Spinal cord (tissue), 10 donors: ENCODE data around the gene CSKMT. TPM values are rescaled to one million over a fixed set of nuclear protein-coding genes. Genes with fewer than 3 reads are reported as not detected.
A peak's percentile ranks its signal among the peaks of the same experiment; 100 is the strongest.
"Not testable (repeated sequence)": the region's sequence is repeated elsewhere in the genome, so short reads cannot be mapped to it uniquely, and the experiment has no call there.

ENCODE experiments used
- DNase-seq, 6 donors: peaks; one replicate each; pipeline versions ENCODE4 v3.0.0 to v3.0.0-alpha.2; 2013 to 2015; ENCODE audit warnings: low spot score in 6 of 6, low read depth in 4 of 6
- H3K27ac ChIP-seq: one replicate; pipeline ENCODE4 v1.5.1; 2013; ENCODE audit warnings: low read depth, low read length, control low read depth
- H3K27me3 ChIP-seq: one replicate; pipeline ENCODE4 v1.6.1; 2013; ENCODE audit warnings: low read length; ENCODE audit not compliant: control insufficient read depth, insufficient read depth
- H3K36me3 ChIP-seq: one replicate; pipeline ENCODE4 v1.6.1; 2013; ENCODE audit warnings: low read length; ENCODE audit not compliant: control insufficient read depth, insufficient read depth
- H3K4me1 ChIP-seq: one replicate; pipeline ENCODE4 v1.6.1; 2013; ENCODE audit warnings: low read length; ENCODE audit not compliant: control insufficient read depth, insufficient read depth
- H3K4me3 ChIP-seq: one replicate; pipeline ENCODE4 v1.5.1; 2013; ENCODE audit warnings: low read depth, low read length, control low read depth
- H3K9me3 ChIP-seq: one replicate; pipeline ENCODE4 v1.6.1; 2013; ENCODE audit warnings: low read length; ENCODE audit not compliant: control insufficient read depth, insufficient read depth
- WGBS: methylation state at CpG from one replicate; pipeline ENCODE4 v1.1.5; 2013; ENCODE audit warnings: missing lambda C conversion rate; ENCODE audit not compliant: insufficient coverage; 5-methylcytosine and 5-hydroxymethylcytosine counted together
- polyA plus RNA-seq, 2 donors: library from polyadenylated mRNA; unstranded; fragments of 120-200 nt; gene quantifications; one replicate each; pipeline ENCODE4 v1.2.1, GENCODE V29; 2013; ENCODE audit not compliant: insufficient read length in 2 of 2
- total RNA-seq, 2 donors: library from RNA; depleted of rRNA in 1 of 2; stranded (reverse); fragments of 120-200 nt in 1 of 2; fragments of >200 nt in 1 of 2; gene quantifications; one replicate each; pipeline versions ENCODE4 v1.2.3 to v1.2.4, GENCODE V29; 2013 to 2014
- donor health status: healthy.

CSKMT gene
- total and polyA plus RNA-seq, 4 donors: 6.0 to 13.7 (median 8.9) TPM

DNA sequence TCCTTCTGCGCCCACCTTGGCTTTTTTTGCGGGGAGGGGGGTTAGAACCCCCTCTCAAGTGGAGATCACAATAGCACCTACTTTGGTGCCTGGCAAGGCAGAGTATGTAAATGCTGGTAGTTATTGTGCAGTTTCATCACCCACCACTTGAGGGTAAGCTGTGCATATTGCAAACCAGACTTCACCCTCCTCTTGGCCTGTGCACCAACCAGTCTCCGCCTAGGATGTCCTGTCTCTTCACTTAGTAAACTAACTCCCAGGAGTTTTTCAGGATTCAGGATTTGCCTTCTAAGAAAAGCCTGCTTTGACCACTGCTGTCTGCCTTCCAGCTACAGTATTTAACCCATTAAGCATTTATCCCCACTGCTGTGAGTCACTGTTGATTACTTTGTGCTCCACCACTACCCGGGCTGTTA lies 15.7 kb downstream of the CSKMT start:
- Histone ChIP-seq H3K36me3 (peaks cover 12% of the 10 kb centered on the region), H3K27me3 (no peaks in the 10 kb centered on the region), H3K9me3 (no peaks in the 10 kb centered on the region), H3K27ac (no peak overlapping the region), H3K4me1 (peaks cover 20% of the 10 kb centered on the region), H3K4me3 (no peak overlapping the region)
- peak in 2 of 6 donors; percentile 19 to 49 for DNase-seq
- 22% methylated on average over 1 of the region's 4 CpGs for WGBS

- Histone ChIP-seq H3K27ac (no peak overlapping the region), H3K4me1 (peaks cover 18% of the 10 kb centered on the region), H3K27me3 (peaks cover 2% of the 10 kb centered on the region), H3K4me3 (no peak overlapping the region), H3K9me3 (no peaks in the 10 kb centered on the region), H3K36me3 (no peaks in the 10 kb centered on the region)
- DNase-seq: no peak
- WGBS: 94% methylated on average over 4 of the region's 7 CpGs
These were observed 17.4 kb downstream of the CSKMT start for GRCh38 chr11:62682518-62682917.

- Histone ChIP-seq H3K36me3 (peaks cover 42% of the 10 kb centered on the region), H3K4me3 (peak overlapping the region; percentile 12), H3K27me3 (peaks cover 11% of the 10 kb centered on the region), H3K4me1 (peaks cover 10% of the 10 kb centered on the region), H3K27ac (no peak overlapping the region), H3K9me3 (no peaks in the 10 kb centered on the region)
- DNase-seq: no peak
- 18% methylated on average over 74 of the region's 74 CpGs for WGBS
These were observed 22.6 kb downstream of the CSKMT start for GRCh38 chr11:62687508-62688396.

- Histone ChIP-seq H3K27ac (peak overlapping the region; percentile 50), H3K27me3 (peaks cover 11% of the 10 kb centered on the region), H3K4me3 (peak overlapping the region; percentile 12), H3K36me3 (peaks cover 49% of the 10 kb centered on the region), H3K4me1 (peaks cover 10% of the 10 kb centered on the region), H3K9me3 (no peaks in the 10 kb centered on the region)
- WGBS: no CpG with 5 or more reads among the region's 1 CpG
- DNase-seq: no peak
These were observed 23.4 kb downstream of the CSKMT start for GRCh38 chr11:62688491-62688890.

GRCh38 chr11:62689421-62690183 lies 24.5 kb downstream of the CSKMT start, which contains the start of gene LRRN4CL:
Gene LRRN4CL (minus strand): TSS chr11:62689530. CDS start chr11:62688508, 1,022 bp downstream.
- Histone ChIP-seq H3K27ac (peak within 1 kb of the TSS; percentile 50), H3K9me3 (no peaks in the 10 kb centered on the region), H3K4me1 (peaks cover 10% of the 10 kb centered on the region), H3K36me3 (peaks cover 57% of the 10 kb centered on the region), H3K27me3 (peaks cover 11% of the 10 kb centered on the region), H3K4me3 (peak within 1 kb of the TSS; percentile 12)
- peak in 1 of 6 donors; percentile 47 for DNase-seq
- WGBS: 62% methylated on average over 6 of the region's 11 CpGs

GRCh38 chr11:62693624-62694023 lies 28.5 kb downstream of the CSKMT start:
- H3K4me3 ChIP-seq, H3K4me1 ChIP-seq, H3K9me3 ChIP-seq, H3K27ac ChIP-seq, DNase-seq, H3K27me3 ChIP-seq: not testable (repeated sequence)
- no CpG with 5 or more reads among the region's 4 CpGs for WGBS
- peaks cover 68% of the 10 kb centered on the region for H3K36me3 ChIP-seq

- 52% methylated on average over 12 of the region's 14 CpGs for WGBS
- Histone ChIP-seq H3K9me3 (no peaks in the 10 kb centered on the region), H3K36me3 (peaks cover 64% of the 10 kb centered on the region), H3K27ac (no peak overlapping the region), H3K4me3 (no peak overlapping the region), H3K4me1 (peaks cover 7% of the 10 kb centered on the region), H3K27me3 (no peaks in the 10 kb centered on the region)
- peak in 4 of 6 donors; percentile 47 to 89 (median 72) for DNase-seq
These were observed 29.5 kb downstream of the CSKMT start for GRCh38 chr11:62694455-62695167.

GRCh38 chr11:62702246-62702645 lies 37.1 kb downstream of the CSKMT start:
- no peak for DNase-seq
- no peak overlapping the region for H3K27ac ChIP-seq
- WGBS: 94% methylated on average over 3 of the region's 11 CpGs
- H3K36me3 ChIP-seq: peaks cover 58% of the 10 kb centered on the region
- no peaks in the 10 kb centered on the region for H3K9me3 ChIP-seq
- H3K27me3 ChIP-seq: no peaks in the 10 kb centered on the region
- no peak overlapping the region for H3K4me3 ChIP-seq
- peaks cover 18% of the 10 kb centered on the region for H3K4me1 ChIP-seq

DNA sequence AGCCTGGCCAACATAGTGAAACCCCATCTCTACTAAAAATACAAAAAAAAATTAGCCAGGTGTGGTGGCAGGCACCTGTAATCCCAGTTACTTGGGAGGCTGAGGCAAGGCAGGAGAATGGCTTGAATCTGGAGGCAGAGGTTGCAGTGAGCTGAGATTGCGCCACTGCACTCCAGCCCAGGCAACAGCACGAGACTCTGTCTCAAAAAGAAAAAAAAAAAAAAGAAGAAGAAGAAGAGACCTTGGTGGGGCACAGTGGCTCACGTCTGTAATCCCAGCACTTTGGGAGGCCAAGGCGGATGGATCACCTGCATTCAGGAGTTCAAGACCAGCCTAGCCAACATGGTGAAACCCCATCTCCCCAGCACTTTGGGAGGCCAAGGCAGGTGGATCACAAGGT lies 38.8 kb downstream of the CSKMT start:
- not testable (repeated sequence) for H3K27ac ChIP-seq, H3K9me3 ChIP-seq, H3K4me3 ChIP-seq, DNase-seq, H3K27me3 ChIP-seq
- Histone ChIP-seq H3K4me1 (peaks cover 33% of the 10 kb centered on the region), H3K36me3 (peaks cover 51% of the 10 kb centered on the region)
- 88% methylated on average over 4 of the region's 4 CpGs for WGBS
